ENCODE measurements around the gene MLXIP.

GRCh38 chr12:122158700-122159285, 80.2 kb downstream of the MLXIP start:
- TF ChIP-seq POLR2A (IDR thresholded peaks at IDR 0.05) (no peak), CTCF (IDR thresholded peaks at IDR 0.05) (no peak)

Data from transverse colon (tissue), 3 donors.